GM12874 (cell line): ENCODE data around the gene PTPRT.

Source experiments
- TF ChIP-seq, protein P1 (sequence below): IDR thresholded peaks from 2 replicates; pipeline ENCODE4 v1.5.1; 2011; ENCODE audit warnings: low read depth, mild to moderate bottlenecking, control low read depth, low read length, moderate library complexity; ENCODE audit not compliant: insufficient read depth

The PTPRT gene

DNA sequence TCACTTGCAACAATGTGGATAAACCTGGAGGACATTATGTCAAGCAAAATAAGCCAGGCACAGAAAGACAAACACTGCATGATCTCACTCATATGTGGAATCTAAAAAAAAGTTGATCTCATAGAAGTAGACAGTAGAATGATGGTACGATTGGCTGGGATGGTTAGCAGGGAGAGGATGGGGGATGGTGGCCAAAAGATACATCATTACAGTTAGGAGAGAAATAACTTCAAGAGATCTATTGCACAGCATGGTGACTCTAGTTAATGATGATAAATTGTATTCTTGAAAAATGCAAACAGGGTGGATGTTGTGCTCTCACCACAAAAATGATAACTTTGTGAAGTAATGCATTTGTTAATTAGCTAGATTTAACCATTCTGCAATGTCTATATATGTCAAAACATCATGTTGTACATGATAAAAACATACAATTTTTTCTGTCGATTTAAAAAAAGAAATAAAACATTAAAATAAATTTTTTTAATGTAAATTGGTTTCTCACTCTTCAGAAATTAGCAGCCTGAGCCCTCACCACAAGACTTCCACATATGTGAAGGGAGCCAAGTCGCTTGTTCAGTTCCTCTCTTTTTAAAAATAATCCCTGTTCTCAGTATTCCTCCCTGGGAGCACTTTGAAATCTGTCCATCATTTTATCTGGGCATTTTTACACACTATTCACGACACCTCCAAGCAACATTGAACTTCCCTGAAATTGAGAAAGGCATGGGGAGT, 34.2 kb downstream of the PTPRT start:
- TF ChIP-seq, protein P1, sequence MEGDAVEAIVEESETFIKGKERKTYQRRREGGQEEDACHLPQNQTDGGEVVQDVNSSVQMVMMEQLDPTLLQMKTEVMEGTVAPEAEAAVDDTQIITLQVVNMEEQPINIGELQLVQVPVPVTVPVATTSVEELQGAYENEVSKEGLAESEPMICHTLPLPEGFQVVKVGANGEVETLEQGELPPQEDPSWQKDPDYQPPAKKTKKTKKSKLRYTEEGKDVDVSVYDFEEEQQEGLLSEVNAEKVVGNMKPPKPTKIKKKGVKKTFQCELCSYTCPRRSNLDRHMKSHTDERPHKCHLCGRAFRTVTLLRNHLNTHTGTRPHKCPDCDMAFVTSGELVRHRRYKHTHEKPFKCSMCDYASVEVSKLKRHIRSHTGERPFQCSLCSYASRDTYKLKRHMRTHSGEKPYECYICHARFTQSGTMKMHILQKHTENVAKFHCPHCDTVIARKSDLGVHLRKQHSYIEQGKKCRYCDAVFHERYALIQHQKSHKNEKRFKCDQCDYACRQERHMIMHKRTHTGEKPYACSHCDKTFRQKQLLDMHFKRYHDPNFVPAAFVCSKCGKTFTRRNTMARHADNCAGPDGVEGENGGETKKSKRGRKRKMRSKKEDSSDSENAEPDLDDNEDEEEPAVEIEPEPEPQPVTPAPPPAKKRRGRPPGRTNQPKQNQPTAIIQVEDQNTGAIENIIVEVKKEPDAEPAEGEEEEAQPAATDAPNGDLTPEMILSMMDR = no peak

DNA sequence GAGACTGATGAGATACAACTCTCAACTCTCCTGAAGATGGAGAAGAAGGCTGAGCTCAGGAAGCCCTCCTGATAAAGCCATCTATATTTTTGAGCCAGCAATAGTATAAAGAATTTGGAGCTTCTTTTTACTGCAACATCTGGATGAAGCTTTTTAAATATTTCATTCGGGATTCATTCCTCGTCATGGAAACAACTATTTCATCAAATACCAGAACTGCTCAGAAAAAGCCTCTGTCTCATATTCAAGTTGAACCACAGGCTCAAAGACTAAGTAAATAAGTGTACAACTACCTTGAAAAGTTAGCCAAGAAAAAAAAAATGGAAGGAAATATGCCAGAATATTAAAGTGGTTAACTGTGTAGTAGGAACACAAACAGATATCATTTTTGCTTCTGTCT, 37.8 kb downstream of the PTPRT start:
- TF ChIP-seq, protein P1 = no peak

DNA sequence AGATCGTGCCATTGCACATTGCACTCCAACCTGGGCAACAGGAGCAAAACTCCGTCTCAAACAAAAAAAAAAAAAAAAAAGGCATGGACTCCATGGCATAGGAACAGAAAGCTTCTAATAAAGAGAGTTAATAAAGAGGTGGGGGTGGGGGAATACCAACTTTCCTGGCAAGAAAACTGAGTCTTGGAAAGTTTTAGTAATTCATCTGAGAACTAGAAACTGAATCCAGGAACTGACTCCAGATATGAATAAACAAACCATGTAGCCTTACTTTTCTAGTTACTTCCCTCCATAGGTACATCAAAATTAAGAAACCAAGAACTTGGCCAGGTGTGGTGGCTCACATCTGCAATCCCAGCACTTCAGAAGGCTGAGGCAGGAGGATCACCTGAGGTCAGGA, 38.5 kb downstream of the PTPRT start:
- TF ChIP-seq, protein P1 = no peak

DNA sequence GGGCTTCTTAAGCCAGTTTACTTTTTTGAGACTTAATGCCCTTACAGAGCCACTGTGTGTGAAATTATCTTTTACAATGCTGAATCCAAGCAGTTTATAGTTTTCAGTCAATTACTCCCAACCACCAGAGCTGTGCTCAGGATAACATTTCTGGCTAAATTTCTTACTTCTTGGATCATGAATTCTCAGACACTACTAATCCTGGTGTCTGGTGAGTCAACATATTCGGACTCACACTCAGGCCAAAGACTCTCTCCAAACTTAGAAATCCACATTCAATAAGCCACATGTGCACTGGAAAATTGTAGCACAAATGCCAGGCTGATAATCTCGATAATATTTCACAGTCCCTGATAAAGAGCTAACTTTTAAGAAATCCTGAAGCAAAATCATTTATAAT, 49.0 kb downstream of the PTPRT start:
- TF ChIP-seq, protein P1 = no peak

DNA sequence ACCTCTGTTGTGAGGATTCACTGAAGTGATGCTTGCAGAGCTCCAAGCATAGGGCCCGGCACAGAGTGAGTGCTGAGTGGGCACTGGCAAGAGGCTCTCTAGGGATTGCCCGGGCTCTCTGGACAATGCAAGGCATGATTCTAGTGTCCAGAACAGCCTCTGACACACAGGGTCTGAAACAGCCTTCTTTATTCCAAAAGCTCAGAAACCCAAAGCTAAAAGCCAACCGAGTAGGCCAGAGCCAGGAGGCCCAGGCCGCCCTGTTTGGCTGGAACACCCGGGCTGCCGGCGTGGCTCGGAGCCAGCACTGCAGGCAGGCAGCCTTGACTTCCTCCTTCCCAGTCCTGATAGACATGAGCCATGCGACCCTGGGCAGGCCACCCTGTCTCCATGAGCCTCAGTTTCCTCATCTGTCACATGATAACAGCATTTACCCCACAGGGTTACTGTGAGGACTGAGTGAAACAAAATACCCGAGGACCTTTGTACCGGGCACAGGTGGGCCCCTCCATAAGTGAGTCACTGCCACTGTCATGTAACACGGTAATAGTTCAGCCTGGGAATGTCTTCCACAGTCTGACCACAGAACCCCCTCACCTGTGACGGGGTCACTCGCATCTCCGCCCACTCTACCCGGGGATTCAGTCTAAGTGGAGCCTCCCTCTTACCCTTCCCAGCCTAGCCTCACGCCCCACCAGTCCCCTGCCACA, 51.5 kb downstream of the PTPRT start:
- TF ChIP-seq, protein P1 = no peak

DNA sequence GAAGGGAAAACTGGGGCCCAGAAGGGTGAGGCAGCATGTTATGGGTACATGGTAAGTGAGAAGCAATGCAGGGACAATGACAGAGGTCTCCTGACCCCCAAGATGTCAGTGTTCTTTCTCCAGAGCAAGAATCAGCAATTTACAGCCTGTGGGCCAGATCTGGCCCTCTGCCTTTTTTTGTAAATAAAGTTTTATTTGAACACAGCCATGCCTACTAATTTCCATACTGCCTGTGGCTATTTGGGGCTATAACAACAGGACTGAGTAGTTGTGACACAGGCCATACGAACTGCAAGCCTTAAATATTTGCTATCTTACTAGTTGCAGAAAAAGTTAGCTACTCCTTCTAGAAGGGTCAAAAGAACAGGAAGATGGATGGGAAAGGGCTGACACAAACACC, 52.5 kb downstream of the PTPRT start:
- TF ChIP-seq, protein P1 = no peak

DNA sequence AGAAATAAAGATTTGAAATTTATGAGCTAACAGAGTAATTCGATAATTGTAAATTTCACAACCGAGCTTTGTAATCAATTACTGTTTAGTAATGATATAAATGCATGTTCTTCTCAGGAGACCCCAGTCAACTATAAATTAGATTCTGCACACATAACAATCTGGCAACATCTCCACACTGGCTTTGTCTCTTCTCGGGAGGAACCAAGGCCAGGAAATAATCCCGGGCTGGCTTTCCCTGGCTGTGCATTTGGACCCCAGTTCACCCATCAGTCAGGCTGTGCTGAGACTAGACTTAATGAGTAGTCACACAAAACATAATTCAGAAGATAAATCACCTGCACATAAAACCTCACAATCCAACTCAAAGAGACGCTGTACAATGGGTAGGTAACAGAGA, 65.5 kb downstream of the PTPRT start:
- TF ChIP-seq, protein P1 = no peak
